ENCODE data around the gene LYSMD1.

The LYSMD1 gene

DNA sequence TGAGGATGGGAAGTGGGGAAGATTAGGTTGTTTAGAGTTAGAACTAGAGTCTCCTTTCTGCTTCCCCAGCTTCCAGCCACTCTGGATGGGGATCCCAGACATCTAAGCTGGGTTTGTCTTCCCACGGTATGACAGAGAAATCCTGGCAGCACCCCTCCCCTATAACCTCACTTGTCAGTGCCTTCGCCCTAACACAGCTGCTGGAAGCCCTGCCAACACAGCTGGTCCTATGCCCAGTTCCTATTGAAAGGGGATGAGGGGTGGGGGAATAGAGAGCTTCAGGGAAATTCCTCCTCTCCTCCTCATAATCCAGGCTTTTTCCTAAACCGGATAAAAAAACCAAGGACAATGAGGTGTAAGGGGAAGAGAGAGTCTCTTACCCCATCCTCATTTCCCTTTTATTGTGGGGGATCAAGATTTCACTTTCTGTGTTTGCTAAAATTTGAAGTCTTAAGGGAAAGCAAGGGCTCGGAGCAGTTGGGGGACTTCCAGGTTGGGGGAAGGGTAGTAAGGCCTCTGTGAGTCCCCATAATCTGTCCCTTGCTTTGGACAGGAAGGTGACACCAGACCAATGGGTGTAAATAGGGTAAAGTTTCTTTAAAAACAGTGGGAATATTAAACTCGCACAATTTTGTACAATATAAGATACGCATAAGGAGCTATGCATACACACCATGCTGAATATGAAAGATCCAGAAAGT is 9.5 kb upstream of the LYSMD1 start:
- no peak for DNase-seq (ENCODE audit: low read depth)

DNA sequence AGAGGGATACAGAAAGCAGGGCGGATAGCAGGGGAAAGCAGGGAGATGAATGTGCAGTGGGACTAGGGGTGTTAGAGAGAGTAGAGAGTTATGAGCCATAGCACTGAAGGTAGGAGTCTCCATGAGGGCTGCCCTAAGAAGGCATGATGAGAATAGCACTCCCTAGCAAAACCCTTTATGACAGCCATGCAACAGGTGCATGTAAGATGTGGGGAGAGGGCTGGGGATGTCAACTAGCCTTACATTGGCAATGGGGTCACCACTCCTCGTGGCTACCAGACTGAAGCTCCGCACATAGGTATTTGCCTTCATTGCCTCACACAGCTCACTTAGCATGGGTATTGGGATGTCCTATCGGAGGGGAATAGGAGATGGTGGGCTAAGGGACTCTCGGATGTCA is 5.5 kb upstream of the LYSMD1 start:
- DNase-seq (ENCODE audit: low read depth): no peak

DNA sequence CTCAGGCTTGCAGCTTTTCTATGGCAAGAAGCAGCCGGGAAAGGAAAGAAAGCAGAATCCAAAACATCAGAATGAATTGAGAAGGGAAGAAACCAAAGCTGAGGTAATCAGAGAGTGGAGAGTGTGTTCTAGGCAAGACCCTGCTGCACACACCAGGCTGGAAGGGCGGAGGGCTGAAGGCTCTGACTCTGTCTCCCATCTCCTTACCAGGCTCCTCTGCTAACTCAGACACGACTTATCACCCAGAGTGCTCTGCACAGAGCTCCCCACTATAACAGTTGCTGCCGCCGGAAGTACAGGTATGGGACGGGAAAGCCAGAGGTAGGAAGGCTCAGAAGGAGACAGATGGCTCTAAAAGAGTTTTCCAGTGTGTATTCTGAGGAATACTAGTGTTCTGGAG is 1.4 kb upstream of the LYSMD1 start:
- DNase-seq (ENCODE audit: low read depth): no peak

DNA sequence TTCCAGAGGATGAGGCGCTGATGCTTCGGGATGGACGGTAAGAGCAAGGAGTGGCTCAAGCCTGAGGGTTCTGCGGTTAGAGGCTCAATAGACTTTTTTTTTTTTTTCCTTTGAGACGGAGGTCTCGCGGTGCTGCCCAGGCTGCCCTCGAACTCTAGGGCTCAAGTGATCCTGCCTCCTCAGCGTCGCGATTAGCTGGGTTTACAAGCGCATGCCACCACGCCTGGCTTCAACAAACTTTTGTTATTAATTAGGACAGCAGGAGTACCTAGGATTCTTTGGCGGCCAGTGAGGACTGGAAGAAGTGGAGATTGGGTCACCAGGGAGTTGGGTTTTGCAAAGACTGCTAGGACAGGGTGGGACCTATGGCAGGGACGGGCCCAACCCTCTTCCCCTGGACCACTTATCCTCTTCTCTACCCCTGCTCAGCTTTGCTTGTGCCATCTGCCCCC is 829 bp upstream of the LYSMD1 start:
- no peak for DNase-seq (ENCODE audit: low read depth)

GRCh38 chr1:151165281-151165737 is 393 bp downstream of the LYSMD1 start:
- DNase-seq (ENCODE audit: low read depth): no peak

GRCh38 chr1:151164732-151165280 is 896 bp downstream of the LYSMD1 start:
- no peak for DNase-seq (ENCODE audit: low read depth)

GRCh38 chr1:151159373-151159772 is 6.3 kb downstream of the LYSMD1 start:
- DNase-seq (ENCODE audit: low read depth): no peak

GRCh38 chr1:151158751-151159251 is 6.9 kb downstream of the LYSMD1 start:
- no peak for DNase-seq (ENCODE audit: low read depth)

DNA sequence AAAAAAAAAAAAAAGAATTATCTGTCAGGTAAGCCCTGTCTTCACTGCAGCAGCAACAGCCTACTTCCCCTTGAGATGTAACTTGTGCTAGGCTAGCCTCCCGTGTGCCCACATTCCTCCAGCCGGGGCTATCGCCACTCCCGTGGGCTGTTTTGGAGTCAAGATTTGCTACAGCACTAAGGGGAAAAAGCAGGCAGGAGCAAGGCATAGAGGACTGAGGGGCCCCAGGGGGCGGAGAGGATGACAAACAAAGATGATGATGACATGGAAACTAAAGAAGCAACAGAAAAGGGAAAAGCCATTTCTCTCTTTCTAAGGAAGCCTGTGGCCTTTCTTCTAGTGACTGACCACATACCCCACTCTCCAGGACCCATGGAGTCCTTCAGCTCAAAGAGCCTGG is 7.4 kb downstream of the LYSMD1 start:
- no peak for DNase-seq (ENCODE audit: low read depth)

- DNase-seq (ENCODE audit: low read depth): no peak
These were observed 8.6 kb downstream of the LYSMD1 start for GRCh38 chr1:151157067-151157531.

DNA sequence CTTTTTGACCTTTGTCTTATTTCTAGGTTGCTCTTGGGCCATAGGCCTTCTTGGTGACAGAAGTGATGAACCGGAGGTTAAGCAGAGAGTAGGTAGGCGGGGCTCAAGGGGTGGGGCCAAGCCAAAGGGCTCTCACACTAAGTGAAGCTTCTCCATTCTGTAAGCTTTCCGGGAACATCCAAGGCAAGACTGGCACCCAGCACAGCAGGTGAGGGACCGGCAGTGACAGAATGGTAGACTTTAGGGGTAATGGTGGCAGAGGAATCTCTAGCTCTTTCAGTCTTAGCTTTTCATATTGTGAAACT is 9.2 kb downstream of the LYSMD1 start, which contains the start of gene TNFAIP8L2:
Gene TNFAIP8L2, plus strand, starts transcription at position 135 of the 305 bp plus-strand sequence. CDS start 2,049 bp downstream, outside the sequence.
- DNase-seq (ENCODE audit: low read depth): peak; percentile 57

DNA sequence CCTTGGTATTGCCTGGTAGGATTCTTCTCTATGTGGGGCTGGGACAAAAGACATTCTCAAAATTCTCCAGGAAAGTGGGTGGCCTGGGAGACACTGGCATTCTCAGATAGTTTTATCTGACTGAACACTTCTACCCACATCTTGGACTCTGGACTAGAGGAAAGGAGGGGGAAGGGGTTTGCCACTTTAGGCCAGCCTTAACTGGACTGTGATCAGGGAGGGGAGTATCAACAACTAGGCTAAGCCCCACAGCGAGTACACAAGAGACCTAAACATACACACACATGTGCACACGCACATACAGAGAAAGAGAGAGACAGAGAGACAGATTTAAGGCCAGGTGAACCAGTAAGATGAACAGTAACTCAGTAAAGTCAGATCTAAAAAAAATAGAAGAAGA is 18.0 kb downstream of the LYSMD1 start:
- DNase-seq (ENCODE audit: low read depth): no peak

- DNase-seq (ENCODE audit: low read depth): no peak
These were observed 18.6 kb downstream of the LYSMD1 start for GRCh38 chr1:151147132-151147503.

DNA sequence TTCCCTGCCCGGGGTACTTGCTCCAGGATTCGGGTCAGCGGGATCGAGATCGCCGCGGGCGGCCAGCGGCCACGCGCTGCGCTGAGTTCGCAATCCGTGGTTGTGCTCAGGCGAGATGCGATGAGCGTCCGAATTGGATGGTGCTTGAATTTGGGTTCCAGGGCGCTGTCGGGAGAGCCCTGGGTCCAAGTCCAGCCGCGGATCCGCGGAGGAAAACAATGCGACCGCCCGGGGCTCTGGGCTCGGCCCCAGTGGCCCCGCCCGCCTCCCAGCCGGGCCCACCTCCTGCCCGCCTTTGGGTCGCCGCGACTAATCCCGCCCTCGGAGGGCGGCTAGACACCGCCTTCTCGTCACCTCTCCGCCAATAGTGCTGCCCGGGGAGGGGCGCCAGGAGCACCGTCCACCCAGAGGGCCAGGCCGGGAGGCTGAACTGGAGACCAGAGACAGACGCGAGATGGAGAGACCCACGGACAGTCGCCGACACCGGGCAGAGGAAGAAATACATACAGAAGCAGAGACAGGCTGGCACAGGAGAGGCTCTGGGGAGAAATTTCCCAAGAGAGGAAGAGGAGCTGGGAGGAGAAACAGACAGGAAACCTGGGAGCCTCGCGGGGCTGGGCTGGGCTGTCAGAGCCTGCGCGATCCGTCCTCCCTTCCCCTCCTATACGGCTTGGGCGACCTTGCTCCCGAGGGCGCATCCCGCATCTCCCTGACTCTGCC is 19.1 kb downstream of the LYSMD1 start, which contains the start of gene SEMA6C:
Gene SEMA6C, minus strand, starts transcription at position 220 of the 720 bp plus-strand sequence. CDS start 4,010 bp downstream, outside the sequence.
- peak; percentile 82 for DNase-seq (ENCODE audit: low read depth)

DNA sequence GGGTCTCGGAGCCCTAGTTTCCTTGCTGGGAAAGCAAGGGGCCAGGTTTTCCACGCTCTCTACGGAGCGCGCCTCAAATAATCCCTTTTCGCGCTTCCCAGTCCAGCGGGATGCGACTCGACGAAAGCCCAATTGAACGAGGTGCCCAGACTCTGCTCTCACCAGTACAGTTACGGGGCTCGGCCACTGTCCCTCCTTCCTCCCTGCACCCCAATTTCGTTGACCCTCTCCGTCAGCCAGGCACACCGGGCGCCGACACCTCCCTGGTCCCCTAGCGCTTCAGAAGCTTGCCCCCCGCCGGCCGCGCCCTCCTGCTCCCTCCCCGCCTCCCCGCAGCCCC is 19.7 kb downstream of the LYSMD1 start:
- no peak for DNase-seq (ENCODE audit: low read depth)

GRCh38 chr1:151145304-151146071 is 20.2 kb downstream of the LYSMD1 start:
- no peak for DNase-seq (ENCODE audit: low read depth)

DNA sequence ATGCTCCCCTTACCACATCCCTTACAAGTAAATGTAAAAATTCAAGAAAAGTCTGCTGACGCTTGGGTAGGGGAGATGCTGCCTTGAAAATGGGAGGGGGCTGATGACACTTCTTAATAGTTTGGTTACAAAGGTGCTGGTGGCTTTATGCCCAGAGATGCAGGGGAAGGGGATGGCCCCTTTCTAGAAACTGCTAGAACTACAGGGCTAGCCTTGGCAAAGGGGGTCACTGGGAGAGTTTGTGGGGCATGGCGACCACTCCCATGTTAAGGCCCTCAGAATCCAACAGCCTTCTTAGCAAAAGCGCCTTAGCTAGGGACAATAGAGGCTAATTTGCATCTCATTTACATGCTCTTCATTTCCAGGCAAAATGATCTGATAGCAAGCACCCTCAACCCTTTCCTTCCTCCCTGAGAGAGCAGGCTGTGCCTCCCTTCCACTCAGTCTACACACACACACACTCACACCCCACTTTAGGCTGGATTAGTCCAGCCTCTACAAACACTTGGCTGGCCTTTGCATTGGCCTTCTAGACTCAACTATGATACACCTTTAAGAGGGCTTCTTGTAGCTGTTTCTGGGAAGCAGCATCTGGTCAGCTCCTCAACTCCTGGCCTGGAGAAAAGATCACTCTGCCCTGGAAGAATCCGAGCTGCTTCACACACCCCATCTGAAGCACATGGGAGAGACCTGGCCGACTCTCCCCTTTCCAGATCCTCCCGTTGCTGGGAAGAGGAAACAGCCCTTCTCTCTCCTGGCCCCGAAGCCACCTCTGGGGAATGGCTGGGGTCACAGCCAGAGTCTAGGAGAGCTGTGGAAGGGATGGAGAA is 21.0 kb downstream of the LYSMD1 start:
- DNase-seq (ENCODE audit: low read depth): no peak

DNA sequence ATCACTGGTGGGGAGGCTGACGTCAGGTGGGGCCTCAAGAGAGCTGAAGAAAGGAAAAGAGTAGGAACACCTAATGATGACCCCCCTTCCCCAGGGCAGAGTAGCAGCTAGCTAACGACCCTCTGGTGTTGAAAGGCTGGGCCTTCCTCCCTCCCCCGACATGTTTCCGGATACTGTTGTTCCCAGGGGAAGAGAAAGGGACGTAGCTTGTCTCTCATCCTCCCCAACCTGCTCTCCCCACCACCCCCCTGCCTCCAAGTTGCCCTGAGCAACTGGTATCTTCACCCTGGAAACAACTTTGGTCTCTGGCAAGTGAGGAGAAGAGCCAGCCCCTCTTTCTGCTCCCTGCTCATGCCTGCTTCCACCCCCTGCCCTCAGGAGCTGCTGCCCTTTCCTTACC is 21.7 kb downstream of the LYSMD1 start:
- no peak for DNase-seq (ENCODE audit: low read depth)

DNA sequence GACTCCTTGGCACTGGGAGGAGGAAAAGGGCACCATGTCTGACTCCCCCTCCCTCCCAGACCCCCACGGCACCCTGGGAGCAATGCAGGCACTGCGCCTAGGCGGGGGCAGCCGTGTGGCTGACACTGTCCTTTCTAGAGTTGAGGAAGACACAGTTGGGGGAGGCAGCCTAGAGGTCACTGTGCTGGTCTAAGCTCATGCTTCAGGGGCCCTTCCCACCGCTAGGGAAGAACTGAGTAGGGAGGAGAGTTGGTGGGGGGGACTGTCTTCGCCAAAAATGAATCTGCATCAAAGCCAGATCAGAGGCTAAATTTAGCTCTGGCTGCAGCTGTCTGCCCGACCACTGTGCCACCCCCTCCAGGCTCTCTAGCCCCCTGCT is 22.7 kb downstream of the LYSMD1 start:
- no peak for DNase-seq (ENCODE audit: low read depth)

GRCh38 chr1:151142411-151143056 is 23.2 kb downstream of the LYSMD1 start:
- DNase-seq (ENCODE audit: low read depth): no peak

- DNase-seq (ENCODE audit: low read depth): no peak
These were observed 27.9 kb downstream of the LYSMD1 start for GRCh38 chr1:151137789-151138188.
